HG03378 (cell line): Measurements from ENCODE around the gene GNPNAT1.
"Not testable (repeated sequence)": the region's sequence is repeated elsewhere in the genome, so short reads cannot be mapped to it uniquely, and the experiment has no call there.

Experiments used
- ATAC-seq: cut with Tn5 transposase; IDR thresholded peaks from one replicate; pipeline ENCODE4 v1.9.1; 2021; ENCODE audit warnings: mild to moderate bottlenecking, moderate library complexity; ENCODE audit not compliant: unreplicated experiment

Gene GNPNAT1

GRCh38 chr14:52729925-52730708, 61.3 kb downstream of the GNPNAT1 start, which contains the start of gene STYX:
Gene STYX, plus strand, starts transcription at chr14:52730166. Its CDS starts 309 bp downstream, at chr14:52730475.
- ATAC-seq, result peak; percentile 88

GRCh38 chr14:52729585-52729924, 61.9 kb downstream of the GNPNAT1 start:
- ATAC-seq, result no peak

GRCh38 chr14:52729035-52729434, 62.4 kb downstream of the GNPNAT1 start:
- not testable (repeated sequence) for ATAC-seq

- ATAC-seq, result not testable (repeated sequence)
These were observed 63.9 kb downstream of the GNPNAT1 start for GRCh38 chr14:52727509-52727908.
